HG03095 (cell line): ENCODE results near the gene EXOC1L.

Experiments
- ATAC-seq: cut with Tn5 transposase; IDR thresholded peaks from one replicate; pipeline ENCODE4 v1.9.1; 2021; ENCODE audit warnings: moderate library complexity; ENCODE audit not compliant: unreplicated experiment

Gene EXOC1L, protein sequence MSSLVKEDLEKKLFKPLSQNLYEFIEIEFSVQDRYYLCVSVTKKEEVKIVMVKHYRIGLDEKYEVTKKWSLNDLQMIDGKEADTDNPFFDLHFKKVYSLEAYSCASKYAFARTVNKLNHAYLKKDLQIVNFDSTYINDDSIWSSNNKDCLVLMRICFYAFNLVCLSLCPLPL

GRCh38 chr4:55819634-55820033 lies at the start of gene EXOC1L:
TSS of gene EXOC1L (plus strand) at chr4:55819790. CDS start at chr4:55820027, 237 bp downstream.
- ATAC-seq, result no peak

DNA sequence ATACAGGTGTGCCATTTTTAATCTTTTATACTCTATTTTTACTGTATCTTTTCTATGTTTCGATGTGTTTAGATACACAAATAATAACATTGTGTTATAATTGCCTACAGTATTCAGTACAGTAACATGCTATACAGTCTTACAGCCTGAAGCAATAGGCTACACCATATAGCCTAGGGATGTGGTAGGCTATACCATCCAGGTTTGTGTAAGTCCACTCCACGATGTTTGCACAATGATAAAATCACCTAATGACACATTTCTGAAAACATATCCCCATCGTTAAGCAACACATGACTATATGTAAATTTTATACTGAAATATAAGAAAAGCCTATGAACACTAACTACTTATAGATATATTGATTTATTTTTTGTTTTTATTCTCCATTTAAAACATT lies 48.9 kb upstream of the EXOC1L start:
- no peak for ATAC-seq

DNA sequence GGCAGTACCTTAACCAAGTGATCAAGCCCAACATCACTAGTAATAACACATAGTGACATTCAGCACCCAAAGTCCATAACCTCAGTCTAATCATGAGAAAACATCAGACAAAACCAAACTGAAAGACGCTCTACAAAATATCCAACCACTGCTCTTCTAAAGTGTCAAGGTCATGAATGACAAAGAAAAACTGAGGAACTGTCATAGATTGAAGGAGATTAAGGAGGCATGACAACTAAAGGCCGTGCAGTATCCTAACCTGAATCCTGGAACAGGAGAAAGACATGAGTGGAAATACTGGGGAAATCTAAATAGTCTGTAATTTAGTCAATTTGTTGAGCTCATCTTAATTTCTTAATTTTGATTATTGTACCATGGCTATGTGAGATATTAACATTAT lies 38.2 kb upstream of the EXOC1L start:
- ATAC-seq, result no peak

DNA sequence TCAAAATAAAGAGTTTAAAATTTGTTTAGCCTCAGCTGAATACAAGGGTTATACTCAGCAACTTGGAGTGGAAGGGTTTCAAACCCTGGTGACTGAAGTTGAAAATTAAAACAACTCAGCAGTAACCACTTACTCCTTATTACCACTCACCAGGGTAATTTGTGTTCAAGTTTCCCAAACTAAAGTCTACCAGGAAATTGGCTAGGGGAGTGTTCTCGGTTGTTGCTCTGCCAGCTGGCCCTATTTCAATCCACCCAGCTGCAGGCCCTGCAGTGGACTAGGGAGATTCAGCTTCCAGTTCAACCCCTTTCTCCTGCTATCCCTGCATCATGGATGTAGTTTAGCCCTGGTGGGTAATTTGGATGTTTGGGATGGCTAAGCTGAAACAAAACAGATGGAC lies 37.8 kb upstream of the EXOC1L start:
- ATAC-seq, result no peak

DNA sequence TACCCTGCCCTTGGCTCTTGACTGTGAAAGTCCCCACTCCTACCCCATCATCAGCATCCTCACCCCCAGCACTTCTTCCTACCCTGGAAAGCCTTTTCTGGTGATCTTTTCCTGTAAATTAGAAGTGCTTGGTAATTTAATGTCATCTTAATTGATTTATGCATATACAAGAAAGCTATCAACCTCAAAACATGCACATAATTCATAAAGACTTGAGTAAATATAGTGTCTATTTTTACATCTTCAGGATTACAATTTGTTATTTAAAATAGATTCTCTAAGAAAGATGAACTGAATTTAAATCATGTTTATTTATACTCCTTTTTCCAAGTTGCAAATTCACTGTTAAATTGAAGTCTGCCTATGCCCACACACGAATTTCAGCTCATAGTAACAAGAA lies 36.0 kb upstream of the EXOC1L start:
- ATAC-seq, result no peak

DNA sequence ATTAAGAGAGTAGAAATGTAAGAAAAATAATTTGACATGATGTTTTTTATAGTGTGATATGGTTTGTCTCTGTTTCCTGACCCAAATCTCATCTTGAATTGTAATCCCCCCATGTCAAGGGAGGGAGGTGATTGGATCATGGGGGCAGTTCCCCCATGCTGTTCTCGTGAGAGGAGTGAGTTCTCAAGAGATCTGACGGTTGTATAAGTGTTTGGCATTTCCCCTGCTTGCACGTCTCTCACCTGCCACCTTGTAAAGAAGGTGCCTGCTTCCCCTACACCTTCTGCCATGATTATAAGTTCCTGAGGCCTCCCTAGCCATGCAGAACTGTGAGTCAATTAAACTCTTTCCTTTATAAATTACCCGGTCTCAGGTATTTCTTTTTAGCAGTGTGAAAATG lies 34.8 kb upstream of the EXOC1L start:
- ATAC-seq, result no peak

- no peak for ATAC-seq
Measured at GRCh38 chr4:55791666-55792065, 27.9 kb upstream of the EXOC1L start.

GRCh38 chr4:55793479-55793878 lies 26.1 kb upstream of the EXOC1L start:
- ATAC-seq, result no peak

DNA sequence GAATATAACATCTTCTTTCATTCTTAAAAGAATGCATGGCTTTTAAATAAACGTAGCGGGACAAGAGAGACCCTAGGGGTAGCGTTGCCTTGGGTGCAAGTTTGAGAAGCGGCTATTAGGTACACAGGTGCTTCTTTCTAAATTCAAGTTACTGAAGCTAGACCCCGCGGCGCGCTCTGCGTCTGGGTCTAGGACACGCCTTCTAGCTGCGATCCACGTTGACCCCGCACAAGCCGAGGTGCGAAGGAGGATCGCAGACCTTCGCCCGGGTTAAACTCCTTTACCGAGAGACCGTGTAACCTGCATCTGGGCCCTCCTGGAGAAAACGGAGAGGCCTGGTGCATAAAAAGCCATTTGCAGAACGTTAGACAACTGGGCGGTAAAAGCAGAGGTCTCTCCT lies 25.5 kb upstream of the EXOC1L start:
- no peak for ATAC-seq

GRCh38 chr4:55795341-55795740 lies 24.2 kb upstream of the EXOC1L start:
- ATAC-seq, result no peak

- no peak for ATAC-seq
Measured at GRCh38 chr4:55801498-55801897, 18.1 kb upstream of the EXOC1L start.

DNA sequence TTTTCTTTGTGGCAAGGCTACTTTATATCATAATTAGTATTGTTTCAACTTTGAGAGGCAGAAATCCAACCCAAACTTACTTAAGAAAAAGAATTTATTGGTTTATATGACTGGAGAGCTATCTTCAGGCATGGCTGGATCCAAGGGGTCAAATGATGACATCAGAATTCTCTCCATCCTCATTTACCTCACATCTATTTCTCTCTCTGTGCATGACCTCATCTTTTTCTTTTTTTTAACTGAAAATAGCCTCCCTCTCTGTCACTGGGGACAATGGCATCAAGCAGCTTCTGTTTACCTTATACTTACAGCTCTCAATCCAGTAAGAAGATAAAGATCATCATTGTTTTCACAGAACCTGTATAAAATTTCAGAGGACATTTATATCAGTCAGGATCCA lies 12.0 kb upstream of the EXOC1L start:
- no peak for ATAC-seq

- ATAC-seq, result no peak
Measured at GRCh38 chr4:55808186-55808585, 11.4 kb upstream of the EXOC1L start.

DNA sequence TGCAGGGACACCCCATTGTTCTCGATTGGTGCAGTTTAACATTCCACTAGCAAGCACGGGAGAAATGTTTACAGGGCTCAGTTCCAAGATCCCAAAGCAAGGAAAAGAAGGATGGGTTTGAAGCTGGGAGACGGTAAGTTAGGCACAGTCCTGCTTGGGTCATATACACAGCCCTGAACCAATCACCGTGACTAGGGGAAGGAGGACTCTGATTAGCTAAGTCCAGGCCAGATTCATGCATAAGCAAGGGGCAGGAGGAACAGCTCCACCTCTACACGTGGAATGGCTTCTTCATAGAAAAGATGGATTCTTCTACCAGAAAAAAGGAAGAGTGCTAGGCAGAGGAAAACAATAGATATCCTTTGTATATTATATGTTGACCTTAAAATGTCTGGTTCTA lies 11.0 kb upstream of the EXOC1L start:
- ATAC-seq, result no peak

- ATAC-seq, result no peak
Measured at GRCh38 chr4:55817691-55818090, 1.9 kb upstream of the EXOC1L start.

DNA sequence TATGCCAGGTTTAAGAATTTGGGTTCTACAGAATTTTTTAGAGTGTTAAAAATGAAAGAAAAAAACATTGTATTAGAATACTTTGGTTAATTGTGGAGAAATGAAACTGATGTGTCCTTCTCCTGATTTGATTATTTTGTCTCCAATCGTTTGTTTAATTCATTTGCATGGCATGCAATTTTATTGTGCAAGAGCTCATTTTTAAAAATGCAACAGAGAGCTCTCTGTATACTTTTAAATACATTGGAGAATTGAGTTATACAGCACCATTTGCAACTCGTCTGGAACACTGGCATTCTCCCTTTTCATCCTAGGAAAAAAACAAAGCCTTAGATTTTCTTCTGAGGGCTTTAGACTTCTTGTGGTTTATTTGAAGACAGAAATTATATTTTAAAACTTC lies 689 bp downstream of the EXOC1L start:
- ATAC-seq, result no peak

GRCh38 chr4:55822329-55822728 lies 2.7 kb downstream of the EXOC1L start:
- ATAC-seq, result no peak

DNA sequence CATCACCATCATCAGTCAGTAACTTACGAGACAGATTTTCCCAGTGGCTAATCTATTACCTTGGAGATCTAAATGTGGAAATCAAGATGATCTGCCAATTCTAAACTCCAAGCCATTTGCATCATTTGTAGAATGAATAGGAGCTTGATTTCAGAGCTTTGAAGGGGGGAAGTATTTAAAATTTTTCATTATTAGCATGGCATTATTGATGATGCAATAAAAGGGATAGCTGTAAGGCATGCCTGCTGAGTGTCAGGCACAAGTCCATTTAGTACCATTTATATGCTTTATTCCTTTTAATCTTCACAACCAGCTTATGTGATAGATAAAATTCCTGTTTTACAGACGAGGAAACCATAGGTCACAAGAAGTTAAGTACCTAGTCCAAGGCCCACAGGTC lies 5.3 kb downstream of the EXOC1L start:
- no peak for ATAC-seq

GRCh38 chr4:55826986-55827385 lies 7.4 kb downstream of the EXOC1L start:
- ATAC-seq, result no peak

- no peak for ATAC-seq
Measured at GRCh38 chr4:55827582-55827981, 8.0 kb downstream of the EXOC1L start.

GRCh38 chr4:55830048-55830447 lies 10.5 kb downstream of the EXOC1L start:
- no peak for ATAC-seq

DNA sequence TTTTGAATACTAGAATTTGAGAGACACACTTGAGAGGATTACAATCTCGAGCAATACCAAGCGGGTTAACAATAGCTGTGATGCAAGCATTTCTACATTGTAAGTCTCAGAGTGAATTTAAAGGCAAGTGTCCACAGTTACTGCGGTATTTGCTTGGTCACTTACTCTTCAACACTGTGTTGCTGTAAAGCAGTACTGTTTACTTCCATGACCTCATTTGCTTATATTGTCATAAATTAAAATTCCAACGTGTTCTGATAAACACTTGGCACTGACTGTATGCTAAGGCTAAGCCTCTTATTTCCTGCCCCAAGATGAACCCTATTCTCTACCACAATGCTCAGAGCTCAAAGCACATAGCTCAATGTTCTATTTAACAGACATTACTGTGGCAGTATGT lies 11.1 kb downstream of the EXOC1L start:
- ATAC-seq, result no peak

- ATAC-seq, result no peak
Measured at GRCh38 chr4:55834086-55834795, 14.7 kb downstream of the EXOC1L start.
